SK-N-SH (cell line): ENCODE results near the gene CADM1.

ENCODE experiments used
- CHD2 ChIP-seq: fragments of 150-350 bp; IDR thresholded peaks from 2 replicates; pipeline ENCODE4 v1.6.1; 2018; ENCODE audit warnings: low read length; ENCODE audit not compliant: partially characterized antibody
- CTCF ChIP-seq: fragments of 200-600 bp; sonication (generic); IDR thresholded peaks from 2 replicates; pipeline ENCODE4 v1.6.1; 2017; ENCODE audit warnings: antibody characterized with exemption, mild to moderate bottlenecking, moderate library complexity
- EZH2phosphoT487 ChIP-seq: fragments of 200-600 bp; sonication (generic); IDR thresholded peaks from 2 replicates; pipeline ENCODE4 v1.6.1; 2017; ENCODE audit warnings: low read depth, mixed run types, mild to moderate bottlenecking, antibody characterized with exemption, moderate library complexity, borderline replicate concordance
- MEF2A ChIP-seq: IDR thresholded peaks from 2 replicates; pipeline ENCODE4 v1.4.0; 2012; ENCODE audit warnings: low read depth, borderline replicate concordance
- MXI1 ChIP-seq: IDR thresholded peaks from 2 replicates; pipeline ENCODE4 v1.6.1; 2012; ENCODE audit warnings: mild to moderate bottlenecking, low read depth, low read length, improper control_type of control experiment
- NRF1 ChIP-seq: IDR thresholded peaks from 2 replicates; pipeline ENCODE4 v1.6.1; 2012; ENCODE audit warnings: low read depth, mild to moderate bottlenecking, low read length
- PBX3 ChIP-seq: IDR thresholded peaks from 2 replicates; pipeline ENCODE4; 2012
- POLR2AphosphoS5 ChIP-seq: IDR thresholded peaks from 2 replicates; pipeline ENCODE4 v1.6.1; 2012; ENCODE audit warnings: low read depth, low read length
- RAD21 ChIP-seq: IDR thresholded peaks from 2 replicates; pipeline ENCODE4 v1.6.1; 2012; ENCODE audit warnings: mild to moderate bottlenecking, low read length
- RFX5 ChIP-seq: IDR thresholded peaks from 2 replicates; pipeline ENCODE4 v1.6.1; 2012; ENCODE audit warnings: mild to moderate bottlenecking, improper control_type of control experiment, low read length
- SIN3A ChIP-seq: IDR thresholded peaks from 2 replicates; pipeline ENCODE4 v1.6.1; 2012; ENCODE audit warnings: low read depth, mild to moderate bottlenecking, low read length, moderate library complexity, borderline replicate concordance
- SMC3 ChIP-seq: IDR thresholded peaks from 2 replicates; pipeline ENCODE4 v1.6.1; 2012; ENCODE audit warnings: low read depth, low read length, improper control_type of control experiment
- USF2 ChIP-seq: fragments of 150-350 bp; IDR thresholded peaks from 2 replicates; pipeline ENCODE4 v1.6.1; 2017; ENCODE audit warnings: antibody characterized with exemption, low read length, low read depth, borderline replicate concordance
- YY1 ChIP-seq: IDR thresholded peaks from 2 replicates; pipeline ENCODE4 v1.4.0; 2012; ENCODE audit warnings: low read depth, mild to moderate bottlenecking

- TF ChIP-seq MEF2A (no peak), POLR2AphosphoS5 (no peak), EZH2phosphoT487 (no peak), CHD2 (no peak), PBX3 (no peak), CTCF (no peak), YY1 (no peak), SMC3 (no peak), MXI1 (no peak), RAD21 (no peak), SIN3A (no peak), NRF1 (no peak), USF2 (no peak), RFX5 (no peak)
Measured at GRCh38 chr11:115524572-115524971, 20.4 kb upstream of the CADM1 start.
